Mammary epithelial cell (primary cell): Measurements from ENCODE around the gene UBR1.

Experiments
- EZH2 ChIP-seq: IDR thresholded peaks from 2 replicates; pipeline ENCODE4 v1.6.1; 2012; ENCODE audit warnings: low read length, inconsistent platforms, borderline replicate concordance
- TF ChIP-seq, protein P1 (sequence below), 2 donors: IDR thresholded peaks in 1 of 2; conservative IDR thresholded peaks in 1 of 2; 2 replicates each; pipeline ENCODE4 v1.5.1; 2011 to 2012; ENCODE audit warnings: inconsistent platforms in 2 of 2, low read length in 2 of 2, mild to moderate bottlenecking in 2 of 2, control low read depth in 1 of 2, low read depth in 1 of 2; ENCODE audit not compliant: insufficient read depth in 1 of 2; ENCODE audit errors: extremely low read depth in 1 of 2

DNA sequence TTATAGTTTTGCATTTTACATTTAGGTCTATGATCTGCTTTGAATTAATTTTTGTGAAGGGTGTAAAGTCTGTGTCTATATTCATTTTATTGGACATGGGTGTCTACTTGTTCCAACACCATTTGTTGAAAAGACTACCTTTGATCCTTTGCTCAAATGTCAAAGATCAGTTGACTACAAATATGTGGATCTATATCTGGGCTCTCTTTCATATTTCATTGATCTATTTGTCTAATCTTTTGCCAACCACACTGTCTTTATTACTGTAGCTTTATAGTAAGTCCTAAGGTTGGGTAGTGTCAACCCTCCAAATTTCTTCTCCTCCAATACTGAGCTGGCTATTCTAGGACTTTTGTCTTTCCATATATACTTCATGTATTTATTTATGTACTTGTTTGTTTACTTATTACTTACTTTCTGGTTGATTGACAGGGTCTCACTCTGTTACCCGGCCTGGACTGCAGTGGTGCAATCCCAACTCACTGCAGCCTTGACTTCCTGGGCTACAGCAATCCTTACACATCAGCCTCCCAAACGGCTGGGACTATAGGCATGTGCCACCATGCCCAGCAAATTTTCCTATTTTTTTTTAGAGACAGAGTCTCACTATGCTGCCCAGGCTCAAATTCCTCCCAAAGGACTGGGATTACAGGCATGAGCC is 131.5 kb downstream of the UBR1 start:
- TF ChIP-seq, protein P1, sequence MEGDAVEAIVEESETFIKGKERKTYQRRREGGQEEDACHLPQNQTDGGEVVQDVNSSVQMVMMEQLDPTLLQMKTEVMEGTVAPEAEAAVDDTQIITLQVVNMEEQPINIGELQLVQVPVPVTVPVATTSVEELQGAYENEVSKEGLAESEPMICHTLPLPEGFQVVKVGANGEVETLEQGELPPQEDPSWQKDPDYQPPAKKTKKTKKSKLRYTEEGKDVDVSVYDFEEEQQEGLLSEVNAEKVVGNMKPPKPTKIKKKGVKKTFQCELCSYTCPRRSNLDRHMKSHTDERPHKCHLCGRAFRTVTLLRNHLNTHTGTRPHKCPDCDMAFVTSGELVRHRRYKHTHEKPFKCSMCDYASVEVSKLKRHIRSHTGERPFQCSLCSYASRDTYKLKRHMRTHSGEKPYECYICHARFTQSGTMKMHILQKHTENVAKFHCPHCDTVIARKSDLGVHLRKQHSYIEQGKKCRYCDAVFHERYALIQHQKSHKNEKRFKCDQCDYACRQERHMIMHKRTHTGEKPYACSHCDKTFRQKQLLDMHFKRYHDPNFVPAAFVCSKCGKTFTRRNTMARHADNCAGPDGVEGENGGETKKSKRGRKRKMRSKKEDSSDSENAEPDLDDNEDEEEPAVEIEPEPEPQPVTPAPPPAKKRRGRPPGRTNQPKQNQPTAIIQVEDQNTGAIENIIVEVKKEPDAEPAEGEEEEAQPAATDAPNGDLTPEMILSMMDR (conservative IDR thresholded peaks at IDR 0.05 in 1 of 2, IDR thresholded peaks at IDR 0.05 in 1 of 2; ENCODE audit: extremely low read depth in 1 of 2, insufficient read depth in 1 of 2, low read depth in 1 of 2, low read length in 2 of 2), result no peak
- no peak for TF ChIP-seq EZH2
